AG10803 (cell line): Measurements from ENCODE around the gene NR4A3.

Experiments
- DNase-seq: peaks from one replicate; pipeline ENCODE4 v3.0.0; 2010; ENCODE audit warnings: low read depth
- H3K4me3 ChIP-seq: 2 replicates; pipeline ENCODE4 v1.5.1; 2011; ENCODE audit warnings: mild to moderate bottlenecking, low read length, control low read depth
- TF ChIP-seq, protein P1 (sequence below): conservative IDR thresholded peaks from 2 replicates; pipeline ENCODE4 v1.5.1; 2011; ENCODE audit warnings: mild to moderate bottlenecking, low read length, control low read depth, inconsistent platforms

NR4A3 gene

DNA sequence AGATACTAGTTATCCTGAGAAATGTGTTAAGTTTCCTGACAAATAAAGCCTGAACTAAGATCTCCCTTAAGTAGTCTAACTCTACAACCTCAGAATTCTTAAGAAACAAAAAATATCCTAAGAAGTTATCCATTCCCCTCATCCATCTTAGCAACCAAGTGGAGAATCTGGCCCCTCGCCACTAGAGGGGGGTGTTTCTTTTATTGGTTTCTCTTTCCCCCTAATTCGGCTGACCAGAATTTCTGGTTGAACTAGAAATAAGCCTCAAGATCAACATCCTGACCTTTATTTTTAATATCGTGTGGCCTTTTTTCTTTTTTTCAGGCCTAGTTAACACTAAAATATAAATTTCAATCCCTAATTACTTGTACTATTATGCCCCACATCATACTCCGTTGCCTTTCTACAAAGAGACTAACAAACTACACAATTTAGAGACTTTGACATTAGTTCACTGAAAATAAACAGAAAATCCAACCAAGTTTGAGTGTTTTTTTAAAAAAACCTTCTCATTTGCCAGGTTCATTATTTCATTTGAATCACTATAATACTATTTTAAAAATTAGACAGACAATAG, 14.3 kb upstream of the NR4A3 start:
- TF ChIP-seq, protein P1, sequence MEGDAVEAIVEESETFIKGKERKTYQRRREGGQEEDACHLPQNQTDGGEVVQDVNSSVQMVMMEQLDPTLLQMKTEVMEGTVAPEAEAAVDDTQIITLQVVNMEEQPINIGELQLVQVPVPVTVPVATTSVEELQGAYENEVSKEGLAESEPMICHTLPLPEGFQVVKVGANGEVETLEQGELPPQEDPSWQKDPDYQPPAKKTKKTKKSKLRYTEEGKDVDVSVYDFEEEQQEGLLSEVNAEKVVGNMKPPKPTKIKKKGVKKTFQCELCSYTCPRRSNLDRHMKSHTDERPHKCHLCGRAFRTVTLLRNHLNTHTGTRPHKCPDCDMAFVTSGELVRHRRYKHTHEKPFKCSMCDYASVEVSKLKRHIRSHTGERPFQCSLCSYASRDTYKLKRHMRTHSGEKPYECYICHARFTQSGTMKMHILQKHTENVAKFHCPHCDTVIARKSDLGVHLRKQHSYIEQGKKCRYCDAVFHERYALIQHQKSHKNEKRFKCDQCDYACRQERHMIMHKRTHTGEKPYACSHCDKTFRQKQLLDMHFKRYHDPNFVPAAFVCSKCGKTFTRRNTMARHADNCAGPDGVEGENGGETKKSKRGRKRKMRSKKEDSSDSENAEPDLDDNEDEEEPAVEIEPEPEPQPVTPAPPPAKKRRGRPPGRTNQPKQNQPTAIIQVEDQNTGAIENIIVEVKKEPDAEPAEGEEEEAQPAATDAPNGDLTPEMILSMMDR, result peak; percentile 84
- no peak overlapping the region for H3K4me3 ChIP-seq
- DNase-seq, result peak; percentile 60

DNA sequence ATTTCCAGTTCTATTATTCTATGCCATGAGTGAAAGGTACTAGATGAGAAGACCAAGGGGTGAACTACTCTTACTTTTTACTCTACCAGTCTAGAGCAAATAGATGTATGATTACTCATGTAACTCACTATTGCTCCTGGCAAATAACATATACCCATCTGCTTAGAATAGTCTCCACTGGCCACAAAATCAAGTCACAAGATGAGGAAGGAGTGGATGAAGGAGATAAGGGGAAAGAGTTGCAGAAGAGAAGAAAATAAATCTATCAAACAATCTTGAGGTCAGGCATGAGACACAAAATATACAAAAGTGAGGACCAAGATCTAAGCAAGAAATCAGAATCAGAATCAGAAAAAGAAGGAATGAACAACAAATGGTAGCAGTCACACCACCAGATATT, 13.7 kb upstream of the NR4A3 start:
- no peak overlapping the region for H3K4me3 ChIP-seq
- TF ChIP-seq, protein P1, result no peak
- DNase-seq, result no peak

DNA sequence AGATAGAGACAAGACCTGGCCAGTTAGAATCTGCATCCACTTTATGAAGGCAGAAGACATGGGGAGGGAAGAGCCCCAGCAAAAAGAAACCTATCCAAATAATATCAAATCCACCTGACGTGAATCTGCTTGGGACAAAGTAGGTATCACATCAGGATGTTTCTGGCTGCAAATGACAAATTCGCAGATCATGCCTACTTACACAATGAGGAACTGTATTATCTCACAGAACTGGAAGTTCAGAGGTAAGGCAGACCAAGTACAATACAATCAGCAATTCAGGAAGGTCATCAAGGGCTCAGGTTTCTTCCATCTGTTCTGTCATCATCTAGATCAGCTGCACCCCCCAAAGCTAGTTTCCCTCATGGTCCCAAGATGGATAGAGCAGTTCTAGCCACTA, 13.2 kb upstream of the NR4A3 start:
- DNase-seq, result no peak
- H3K4me3 ChIP-seq, result no peak overlapping the region
- TF ChIP-seq, protein P1, result no peak

DNA sequence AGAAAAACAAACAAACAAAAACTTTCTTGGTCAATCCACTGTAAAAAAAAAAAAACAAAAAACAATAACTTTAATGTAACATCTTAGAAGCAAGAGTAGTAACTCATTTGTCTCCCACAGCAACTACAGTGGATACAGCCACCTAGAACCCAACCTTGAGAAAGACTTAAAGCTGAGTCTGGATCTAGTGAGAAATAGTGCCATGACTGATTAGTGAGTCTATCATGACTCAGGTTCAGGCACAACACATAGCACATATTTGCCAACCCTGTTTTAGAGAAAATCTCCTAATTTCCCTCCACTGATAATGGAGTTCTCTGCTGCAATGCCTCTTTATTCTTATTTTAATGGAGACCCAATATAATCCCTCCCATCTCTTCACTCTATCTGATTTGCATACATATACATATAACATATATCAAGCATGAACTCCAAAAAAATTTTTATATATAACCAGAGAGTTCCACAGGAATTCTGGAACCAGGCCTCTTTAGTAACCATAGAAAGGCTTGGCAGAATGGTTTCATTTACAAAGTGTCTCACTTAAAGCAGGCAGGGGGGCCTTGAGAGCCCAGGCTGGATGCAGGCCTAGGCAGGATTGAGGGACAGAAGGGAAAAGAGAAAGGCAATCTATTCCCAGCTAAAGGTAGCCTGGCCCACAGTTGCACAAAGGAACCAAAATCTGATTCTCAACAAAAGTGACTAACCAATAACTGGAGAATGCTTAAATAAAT, 11.9 kb upstream of the NR4A3 start:
- no peak overlapping the region for H3K4me3 ChIP-seq
- TF ChIP-seq, protein P1, result no peak
- DNase-seq, result no peak

DNA sequence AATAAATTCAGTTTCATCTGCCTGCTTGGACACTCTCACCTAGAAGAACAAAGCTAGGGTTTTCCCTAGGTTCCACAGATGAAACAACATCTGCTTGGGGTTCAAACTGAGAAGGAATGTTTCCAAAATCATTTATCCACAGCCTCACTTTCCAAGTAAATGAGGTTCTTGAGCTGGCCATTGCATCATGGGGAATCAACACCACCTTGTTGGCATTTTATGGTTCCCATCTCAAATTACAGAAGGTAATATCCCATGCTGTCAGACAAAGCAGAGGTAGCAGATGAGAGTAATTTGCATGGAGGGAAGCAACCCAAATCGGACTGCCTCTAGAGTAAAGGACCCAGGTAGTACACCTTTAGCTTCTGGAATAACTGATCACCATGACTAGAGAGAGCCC, 10.5 kb upstream of the NR4A3 start:
- no peak overlapping the region for H3K4me3 ChIP-seq
- TF ChIP-seq, protein P1, result no peak
- DNase-seq, result no peak

DNA sequence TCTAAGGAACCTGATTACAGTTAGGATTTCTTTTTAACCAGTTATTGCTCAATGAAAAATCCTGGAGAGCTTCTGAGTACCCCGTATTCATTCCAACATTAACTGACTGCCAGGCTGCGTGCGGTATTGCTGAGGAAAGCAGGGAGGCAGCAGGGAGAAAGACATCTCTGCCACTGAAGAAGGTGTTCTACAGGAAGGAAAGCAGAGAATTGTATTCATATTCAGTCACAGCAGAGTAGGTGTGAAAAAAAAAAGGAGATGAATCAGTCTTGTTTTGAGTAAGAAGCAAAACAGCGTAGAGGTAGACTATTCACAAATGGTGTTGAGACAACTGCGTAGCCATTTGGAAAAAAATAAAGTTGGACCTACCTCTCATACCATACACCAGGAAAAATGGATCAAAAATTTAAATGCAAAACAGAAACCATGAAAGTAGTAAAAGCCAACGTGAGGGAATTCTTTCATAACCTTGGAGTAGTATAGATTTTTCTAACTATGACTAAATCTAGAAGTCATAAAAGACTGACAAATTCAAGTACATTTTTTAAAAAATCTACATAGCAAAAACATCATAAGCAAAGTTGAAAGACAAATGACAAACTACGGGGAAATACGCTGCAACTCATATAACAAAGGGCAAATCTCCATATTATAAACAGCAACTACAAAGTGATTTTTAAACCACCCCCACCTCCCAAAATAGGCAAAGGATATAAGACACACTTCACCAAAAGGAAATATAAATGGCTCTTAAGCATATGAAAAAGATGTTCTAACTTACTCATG, 9.9 kb upstream of the NR4A3 start:
- no peak for DNase-seq
- TF ChIP-seq, protein P1, result no peak
- no peak overlapping the region for H3K4me3 ChIP-seq

DNA sequence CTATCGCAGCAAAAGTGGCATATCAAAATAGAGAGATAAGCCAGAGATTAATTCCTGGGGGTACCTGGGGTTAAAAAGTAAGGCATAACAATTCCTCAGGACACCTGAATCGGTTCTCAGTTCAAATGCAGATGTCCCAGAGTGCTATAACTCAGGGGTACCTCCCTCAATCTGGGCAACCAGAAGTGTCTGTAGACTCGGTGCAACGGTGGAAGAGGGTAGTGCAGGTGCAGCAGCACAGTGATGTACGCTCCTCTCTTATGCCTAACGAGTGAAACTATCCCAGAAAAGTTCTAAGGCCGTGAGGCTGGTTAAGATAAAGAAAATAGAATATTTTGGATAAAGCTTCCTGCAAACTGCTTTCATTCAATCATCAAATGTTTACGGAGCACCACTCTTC, 7.9 kb upstream of the NR4A3 start:
- TF ChIP-seq, protein P1, result no peak
- no peak overlapping the region for H3K4me3 ChIP-seq
- DNase-seq, result no peak
